Inflammatory macrophage treated with lipopolysaccharide for 1 hour (primary cell): ENCODE data around the gene NDUFAF4.
A peak's percentile ranks its signal among the peaks of the same experiment; 100 is the strongest.

ENCODE experiments used
- DNase-seq, 2 donors: peaks; one replicate each; pipeline ENCODE4 v3.0.0-alpha.2; 2020 to 2022

Gene NDUFAF4

GRCh38 chr6:96897396-96898240, at the start of gene NDUFAF4:
TSS of gene NDUFAF4 (minus strand) at chr6:96897891. CDS start at chr6:96897801, 90 bp downstream.
- DNase-seq, result peak; percentile 93 to 98

DNA sequence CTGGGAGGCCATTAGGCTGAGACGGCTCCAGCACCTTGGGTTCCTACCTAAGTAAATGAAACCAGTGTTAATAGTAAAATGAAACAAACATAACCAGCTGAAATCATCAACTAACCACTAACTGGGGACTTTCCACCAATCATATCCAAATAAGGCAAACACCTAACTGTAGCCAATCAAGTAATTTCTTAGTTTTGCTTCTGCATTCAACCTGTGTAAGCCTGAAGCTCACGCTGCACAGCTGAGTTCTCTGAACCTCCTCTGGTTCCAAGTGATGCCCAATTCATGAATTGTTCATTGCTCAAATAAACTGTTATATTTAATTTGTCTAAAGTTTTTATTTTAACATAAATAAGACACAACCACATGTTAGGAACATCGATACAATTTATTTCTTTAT, 49.4 kb upstream of the NDUFAF4 start:
- no peak for DNase-seq

GRCh38 chr6:96943555-96944215, 46.0 kb upstream of the NDUFAF4 start:
- no peak for DNase-seq

GRCh38 chr6:96942676-96943075, 45.0 kb upstream of the NDUFAF4 start:
- DNase-seq, result no peak

DNA sequence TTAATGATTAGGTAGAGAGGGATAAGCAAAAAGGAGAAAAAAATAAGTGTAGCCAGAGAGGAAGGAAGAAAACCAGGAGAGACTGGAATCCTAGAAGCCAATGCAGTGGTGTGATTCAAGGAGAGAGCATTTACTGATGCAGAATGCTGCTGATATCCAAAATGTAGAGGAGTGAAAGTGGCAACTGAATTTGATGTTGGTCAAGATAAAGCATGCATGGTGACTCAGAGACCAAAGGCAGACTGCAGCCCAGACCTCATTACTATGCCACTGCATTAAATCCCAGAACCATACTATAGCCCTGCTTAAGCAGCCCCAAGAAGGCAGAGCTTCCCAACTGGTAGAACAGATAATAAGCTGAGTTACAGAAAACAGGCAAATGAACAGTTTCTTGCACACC, 42.6 kb upstream of the NDUFAF4 start:
- no peak for DNase-seq

DNA sequence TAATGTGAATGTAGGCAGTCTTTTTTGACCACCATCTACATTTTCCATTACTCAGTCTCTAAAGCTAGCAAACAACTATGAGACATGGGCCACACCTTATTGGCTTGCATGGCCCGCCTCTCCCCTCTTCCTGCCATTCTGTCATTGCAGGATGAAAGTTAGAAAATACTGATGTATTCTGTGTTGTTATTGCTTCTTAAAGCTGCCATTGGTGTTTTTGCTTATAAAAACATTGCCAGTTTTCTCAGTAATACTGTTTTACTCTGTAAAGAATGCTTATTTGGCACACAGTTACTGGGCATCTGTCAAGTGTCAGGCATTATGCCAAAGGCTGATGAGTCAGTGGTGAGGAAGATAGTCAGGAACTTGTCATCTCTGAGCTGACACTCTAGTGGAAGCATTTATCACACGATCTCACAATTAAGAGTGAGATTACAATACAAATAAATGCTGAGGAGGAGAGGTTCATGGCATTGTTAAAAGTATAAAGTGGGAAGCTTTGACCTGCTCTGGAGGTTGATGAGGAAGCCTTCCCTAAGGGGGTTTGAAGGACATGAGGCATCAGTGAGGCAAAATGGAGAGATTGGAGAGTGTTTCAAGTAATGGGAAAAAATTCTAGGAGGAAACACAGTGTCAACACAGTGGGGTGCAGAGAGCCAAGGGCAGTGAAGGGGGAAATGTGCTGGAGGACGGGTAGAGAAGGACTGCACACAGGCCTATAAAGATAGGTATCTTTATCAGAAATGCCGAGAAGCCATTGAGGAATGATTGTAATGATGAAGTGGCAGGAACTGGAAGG, 41.5 kb upstream of the NDUFAF4 start:
- no peak for DNase-seq

DNA sequence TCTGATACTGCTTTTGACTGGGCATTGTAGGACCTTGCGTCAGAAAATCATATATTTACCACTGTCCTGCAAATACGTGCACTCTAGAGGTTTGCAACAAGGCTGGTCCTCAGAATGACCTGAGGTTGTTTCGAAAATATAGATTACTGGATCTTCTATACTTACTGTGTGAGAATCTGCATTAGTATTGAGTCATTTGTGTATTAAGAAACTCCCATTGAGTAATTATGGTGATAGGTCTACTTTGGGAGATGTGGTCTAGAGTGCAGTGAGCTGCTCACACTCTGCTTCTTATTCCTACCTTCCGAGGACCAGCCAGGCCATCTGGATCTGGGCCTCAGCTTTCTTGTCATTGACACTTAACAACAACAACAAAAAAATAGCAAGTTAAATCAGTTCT, 36.4 kb upstream of the NDUFAF4 start:
- no peak for DNase-seq

GRCh38 chr6:96931198-96931597, 33.5 kb upstream of the NDUFAF4 start:
- DNase-seq, result no peak

GRCh38 chr6:96929741-96930140, 32.0 kb upstream of the NDUFAF4 start:
- no peak for DNase-seq

- DNase-seq, result no peak
These were observed 30.0 kb upstream of the NDUFAF4 start for GRCh38 chr6:96927660-96928059.

GRCh38 chr6:96926425-96926824, 28.7 kb upstream of the NDUFAF4 start:
- no peak for DNase-seq

DNA sequence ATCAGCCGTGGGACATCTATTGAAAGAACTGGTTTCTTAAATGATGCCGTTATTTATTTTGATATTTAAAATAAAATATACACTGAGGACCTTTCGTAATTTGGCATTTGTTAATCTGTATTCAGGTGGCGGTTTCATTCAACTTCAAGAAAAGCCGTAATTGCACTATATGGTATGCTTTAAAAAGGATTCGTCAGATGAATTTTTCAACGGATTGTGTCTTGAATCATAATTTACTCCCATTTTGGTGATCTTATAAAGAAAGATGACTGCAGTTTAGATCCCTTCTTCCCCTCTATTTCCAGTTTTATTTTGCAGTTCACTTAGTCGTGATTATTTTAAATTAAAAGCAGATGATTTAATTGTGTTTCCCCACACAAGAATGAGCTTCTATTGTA, 27.6 kb upstream of the NDUFAF4 start:
- no peak for DNase-seq

DNA sequence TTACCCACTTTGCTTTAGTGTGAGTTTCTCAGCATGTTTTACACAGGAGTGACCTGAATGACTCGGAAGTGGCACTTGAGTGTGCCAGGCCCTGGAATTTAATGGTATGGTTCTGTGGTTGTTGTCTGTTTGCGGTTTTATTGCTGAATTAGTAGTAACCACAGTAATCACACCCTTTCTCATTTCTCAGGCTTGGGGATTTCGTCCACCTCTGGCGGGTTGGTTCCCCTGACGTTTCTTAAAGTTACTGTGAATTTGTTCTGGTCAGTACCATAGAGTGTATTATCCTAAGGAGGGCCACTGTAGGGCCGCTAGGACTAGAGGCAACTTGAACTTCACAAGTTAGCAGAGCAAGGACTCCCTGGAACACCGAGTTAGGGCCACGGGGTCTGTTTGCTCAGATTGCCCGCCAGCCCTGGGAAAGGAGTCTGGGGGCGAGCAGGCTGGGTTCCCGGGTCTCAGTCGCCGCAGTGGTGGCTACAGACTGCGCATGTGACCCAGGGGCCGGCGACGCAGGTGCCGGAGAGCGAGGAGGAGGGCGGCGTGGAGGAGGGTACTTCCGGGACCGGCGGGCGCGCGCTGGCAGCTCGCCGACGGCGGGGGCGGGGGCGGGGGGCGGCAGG, 26.3 kb upstream of the NDUFAF4 start:
- no peak for DNase-seq

- DNase-seq, result no peak
These were observed 25.7 kb upstream of the NDUFAF4 start for GRCh38 chr6:96923400-96923799.

DNA sequence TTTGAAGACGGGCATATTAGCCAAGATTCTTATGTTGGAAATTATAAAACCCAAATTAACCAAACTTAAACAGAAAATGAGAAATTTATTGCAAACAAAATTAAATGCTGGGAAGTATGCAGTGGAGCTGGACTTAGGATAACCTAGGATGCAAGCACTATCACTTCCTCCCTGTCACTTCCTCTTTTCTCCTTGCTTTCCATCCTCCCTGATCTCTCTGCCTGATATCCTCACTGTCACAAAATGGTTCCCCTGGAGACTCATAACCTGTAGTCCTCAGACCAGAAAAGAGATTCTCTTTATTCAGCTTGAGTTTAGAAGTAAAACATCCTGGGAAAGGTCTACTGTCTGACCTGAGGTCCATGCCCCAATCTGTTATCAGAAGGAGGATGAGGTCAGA, 19.4 kb upstream of the NDUFAF4 start:
- no peak for DNase-seq

DNA sequence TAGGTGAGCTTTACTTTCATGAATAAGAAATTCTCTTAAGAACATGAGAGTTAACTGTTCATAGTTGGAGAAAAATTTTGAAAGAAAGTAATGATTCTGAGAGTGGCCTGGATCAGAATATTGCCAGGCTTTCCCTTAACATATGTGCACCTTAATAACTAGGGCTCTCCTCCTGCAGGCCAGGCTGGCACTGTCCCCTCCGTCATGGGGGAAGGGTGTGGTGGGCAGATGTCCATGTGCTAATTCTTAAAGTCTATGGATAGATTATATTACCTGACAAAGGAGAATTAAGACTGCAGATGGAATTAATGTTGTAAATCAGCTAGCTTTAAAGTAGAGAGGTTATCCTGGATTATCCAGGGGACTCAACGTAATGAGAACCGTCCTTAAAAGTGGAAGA, 15.9 kb upstream of the NDUFAF4 start:
- no peak for DNase-seq

DNA sequence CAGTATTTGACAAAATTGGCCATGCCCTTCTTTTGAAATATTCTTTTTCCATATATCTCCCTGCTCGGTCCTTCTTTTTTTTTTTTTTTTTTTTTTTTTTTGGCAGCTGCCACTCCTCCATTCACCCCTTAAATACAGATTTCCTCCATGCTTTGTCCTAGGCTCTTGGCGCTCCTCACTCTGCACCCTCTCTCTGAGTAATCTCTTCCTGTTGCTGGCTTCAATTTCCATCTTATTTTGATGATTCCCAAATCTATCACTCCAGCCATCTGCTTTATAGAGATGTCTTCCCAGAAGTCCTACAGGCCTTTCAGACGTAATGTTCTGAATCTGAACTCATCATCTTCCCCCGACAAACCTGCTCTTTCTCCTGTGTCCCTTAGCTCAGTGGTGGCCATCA, 14.1 kb upstream of the NDUFAF4 start:
- no peak for DNase-seq

DNA sequence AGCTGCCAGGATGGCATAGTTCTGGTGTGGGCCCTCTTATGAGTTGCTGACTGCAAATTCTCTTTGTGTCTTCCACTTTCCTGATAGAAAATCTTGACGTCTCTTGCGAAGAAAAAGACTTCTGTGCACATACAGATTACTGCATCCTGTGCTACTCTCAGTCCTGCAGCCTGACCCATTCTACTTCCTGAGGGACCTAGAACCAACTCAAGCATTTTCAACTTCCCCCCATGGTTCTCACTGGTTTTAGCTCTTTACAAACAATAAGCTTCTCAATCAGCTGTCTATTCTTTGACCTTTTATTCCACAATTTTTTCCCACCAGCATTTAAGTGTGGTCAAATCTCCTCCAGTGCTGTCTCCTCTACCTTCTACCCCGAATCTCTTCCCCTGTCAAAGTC, 13.5 kb upstream of the NDUFAF4 start:
- DNase-seq, result no peak

- DNase-seq, result no peak
These were observed 12.1 kb upstream of the NDUFAF4 start for GRCh38 chr6:96909811-96910210.

- no peak for DNase-seq
These were observed 9.8 kb upstream of the NDUFAF4 start for GRCh38 chr6:96907498-96907897.

DNA sequence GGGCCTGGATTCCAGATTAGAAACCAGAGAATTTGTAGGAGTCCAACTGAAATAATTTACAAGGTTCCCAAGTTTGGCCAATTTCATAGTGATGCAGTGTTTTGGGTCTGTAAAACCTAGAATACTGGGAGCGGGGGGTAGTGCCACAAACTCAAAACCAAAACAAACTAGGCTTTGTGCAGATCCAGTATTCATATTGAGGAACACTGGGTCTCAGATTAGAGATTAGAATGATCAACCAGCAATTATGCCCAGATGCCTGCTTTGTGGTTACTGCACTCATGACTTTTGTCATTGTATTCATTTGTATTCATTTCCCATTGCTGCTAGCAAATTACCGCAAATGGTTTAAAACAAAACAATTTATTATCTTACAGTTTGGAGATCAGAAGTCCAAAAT, 3.2 kb upstream of the NDUFAF4 start:
- no peak for DNase-seq

DNA sequence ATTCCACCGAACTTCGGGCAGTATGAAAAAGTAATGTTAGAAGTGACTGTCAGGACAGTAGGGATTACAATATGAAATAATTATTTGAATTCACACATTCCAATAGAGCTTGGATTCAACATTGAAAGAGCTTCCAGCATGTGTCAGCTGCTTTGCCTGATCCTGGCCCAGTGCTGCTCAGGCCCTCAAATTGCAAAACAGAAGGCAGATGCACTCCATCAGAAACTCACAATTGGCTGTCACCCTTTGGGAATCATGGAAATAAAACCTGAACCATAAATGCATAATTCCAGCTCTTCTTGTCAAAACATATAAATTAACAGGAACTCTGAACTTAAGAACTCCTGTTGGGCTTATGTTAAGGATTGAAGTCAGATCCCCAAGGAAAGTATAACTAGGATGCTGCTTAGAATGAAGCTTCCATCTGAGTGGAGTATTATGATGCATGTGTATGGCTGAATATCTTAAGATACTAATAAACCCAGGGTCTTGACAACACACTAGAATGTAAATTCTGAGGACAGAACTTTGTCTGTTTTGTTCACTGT, 1.8 kb upstream of the NDUFAF4 start:
- no peak for DNase-seq

GRCh38 chr6:96899019-96899418, 1.3 kb upstream of the NDUFAF4 start:
- DNase-seq, result peak; percentile 30 to 59
